GM12891 (cell line): ENCODE results near the gene NRSN2.
A peak's percentile ranks its signal among the peaks of the same experiment; 100 is the strongest.
"Not testable (repeated sequence)": the region's sequence is repeated elsewhere in the genome, so short reads cannot be mapped to it uniquely, and the experiment has no call there.

Experiments used
- DNase-seq: peaks from one replicate; pipeline ENCODE4 v3.0.0; 2011; ENCODE audit warnings: low spot score; ENCODE audit not compliant: insufficient read length
- FAIRE-seq: peaks from 2 replicates; lab custom pipeline; 2011; peaks lifted over from hg19 to GRCh38; lab: Jason Lieb, UNC
- PAX5 ChIP-seq: IDR thresholded peaks from 2 replicates; pipeline ENCODE4 v1.6.1; 2011; ENCODE audit warnings: low read length, moderate library complexity, mild to moderate bottlenecking; ENCODE audit not compliant: insufficient read depth, severe bottlenecking
- POLR2A ChIP-seq: IDR thresholded peaks from 2 replicates; pipeline ENCODE4 v1.6.1; 2011; ENCODE audit warnings: low read depth, low read length, control low read depth
- POLR2AphosphoS5 ChIP-seq: IDR thresholded peaks from 2 replicates; pipeline ENCODE4 v1.6.1; 2011; ENCODE audit warnings: low read depth, low read length, control low read depth
- POU2F2 ChIP-seq: IDR thresholded peaks from 2 replicates; pipeline ENCODE4 v1.6.1; 2011; ENCODE audit warnings: low read depth, mild to moderate bottlenecking, control low read depth, low read length, moderate library complexity
- SPI1 ChIP-seq: IDR thresholded peaks from 2 replicates; pipeline ENCODE4 v1.6.1; 2011; ENCODE audit warnings: low read depth, low read length, control low read depth
- TAF1 ChIP-seq: IDR thresholded peaks from 2 replicates; pipeline ENCODE4 v1.6.1; 2011; ENCODE audit warnings: low read depth, low read length, control low read depth

Gene NRSN2

GRCh38 chr20:353166-353565 lies 6.3 kb downstream of the NRSN2 start:
- FAIRE-seq (no peak), DNase-seq (no peak)
- no peak for TF ChIP-seq POLR2A
- no peak for TF ChIP-seq POU2F2
- no peak for TF ChIP-seq SPI1
- no peak for TF ChIP-seq PAX5
- no peak for TF ChIP-seq TAF1
- no peak for TF ChIP-seq POLR2AphosphoS5

DNA sequence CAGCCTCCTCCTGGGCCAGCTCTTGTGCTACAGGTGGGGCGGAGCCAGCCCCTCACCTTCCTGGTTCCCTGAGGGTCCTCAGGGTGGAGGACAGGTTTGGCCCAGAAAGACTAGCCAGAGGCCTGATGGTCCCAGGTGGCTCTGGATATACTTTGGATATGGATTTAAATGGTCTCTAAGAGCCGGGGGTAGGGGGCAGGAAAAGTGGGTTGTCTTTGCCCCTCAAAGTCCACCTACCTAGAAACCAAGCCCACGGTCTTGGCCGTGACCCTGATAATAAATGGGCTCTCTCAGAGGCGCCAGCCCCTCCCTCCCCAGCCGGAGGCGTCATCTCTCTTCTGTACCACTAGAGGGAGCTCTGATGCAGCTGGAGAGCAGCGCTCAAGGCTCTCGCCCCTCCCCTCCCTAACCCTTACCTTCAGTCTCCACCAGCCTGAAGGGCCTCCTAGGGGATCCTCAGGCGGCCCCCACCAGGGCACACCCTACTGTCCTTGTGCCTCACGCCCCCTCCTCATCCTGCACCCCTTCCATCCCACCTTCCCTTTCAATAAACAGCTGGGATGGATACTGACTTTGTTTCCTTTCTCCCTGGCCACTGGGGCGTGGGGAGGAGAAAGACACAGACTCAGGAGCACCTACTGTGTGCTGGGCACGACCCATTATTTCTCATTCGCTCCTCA lies 7.5 kb downstream of the NRSN2 start:
- DNase-seq (peak; percentile 89), FAIRE-seq (peak; percentile 97)
- no peak for TF ChIP-seq POLR2A

- FAIRE-seq, DNase-seq: not testable (repeated sequence)
Observed at GRCh38 chr20:356154-356553, 9.2 kb downstream of the NRSN2 start.

DNA sequence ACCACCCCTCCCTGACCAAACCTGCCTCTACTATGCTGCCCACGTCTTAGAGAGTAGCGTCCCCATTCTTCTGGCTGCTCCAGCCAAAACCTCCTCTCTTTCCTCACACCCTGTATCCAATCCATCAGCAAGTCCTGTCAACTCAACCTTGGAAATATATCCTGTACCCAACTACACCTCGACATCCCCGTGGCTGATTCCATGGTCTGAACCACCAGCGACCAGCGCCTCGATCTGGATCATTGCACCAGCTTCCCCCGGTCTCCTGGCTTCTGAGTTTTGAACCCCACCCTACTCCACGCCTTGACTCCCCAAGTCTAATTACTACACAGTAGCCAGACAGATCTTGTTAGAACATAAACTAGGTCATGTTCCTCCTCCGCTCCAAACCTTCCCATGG lies 9.8 kb downstream of the NRSN2 start:
- no peak for TF ChIP-seq TAF1
- TF ChIP-seq PAX5: no peak
- TF ChIP-seq SPI1: no peak
- TF ChIP-seq POLR2AphosphoS5: no peak
- TF ChIP-seq POLR2A: no peak
- no peak for TF ChIP-seq POU2F2
- DNase-seq (no peak), FAIRE-seq (no peak)

DNA sequence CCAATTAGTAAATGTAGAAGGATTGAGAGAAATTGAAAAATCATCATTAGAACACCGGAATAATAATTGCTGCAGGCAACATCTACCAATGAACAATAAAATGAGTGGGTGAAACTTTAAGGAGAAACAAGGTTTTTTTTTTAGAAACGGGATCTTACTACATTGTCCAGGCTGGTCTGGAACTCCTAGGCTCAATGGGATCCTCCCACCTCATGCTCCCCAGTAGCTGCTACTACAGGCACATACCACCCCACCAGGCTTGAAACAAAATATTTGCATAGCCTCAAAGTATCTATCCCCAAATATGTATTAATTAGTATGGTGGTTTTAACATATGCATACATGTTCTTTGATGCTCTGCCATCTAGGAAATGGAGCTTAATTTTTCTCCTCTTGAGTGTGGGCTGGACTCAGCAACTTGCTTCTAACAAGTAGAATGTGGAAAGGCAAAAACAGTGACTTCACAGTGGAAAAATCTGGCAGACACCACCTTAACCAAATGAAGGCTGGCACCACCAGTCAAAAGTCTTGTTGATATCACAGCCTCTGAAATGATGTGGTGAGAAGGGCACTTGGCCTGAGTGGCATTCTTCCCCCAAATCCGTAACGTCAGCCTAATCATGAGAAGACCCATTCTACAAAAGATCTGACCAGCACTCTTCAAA lies 12.1 kb downstream of the NRSN2 start:
- no peak for DNase-seq
- TF ChIP-seq POLR2A (no peak), TAF1 (no peak), POLR2AphosphoS5 (no peak), PAX5 (no peak), SPI1 (no peak), POU2F2 (no peak)
- no peak for FAIRE-seq

- TF ChIP-seq POU2F2 (peak; percentile 91), TAF1 (no peak), PAX5 (peak; percentile 89), POLR2AphosphoS5 (no peak), POLR2A (no peak), SPI1 (no peak)
- DNase-seq: no peak
- FAIRE-seq: peak; percentile 80
Observed at GRCh38 chr20:361561-361960, 14.7 kb downstream of the NRSN2 start.

DNA sequence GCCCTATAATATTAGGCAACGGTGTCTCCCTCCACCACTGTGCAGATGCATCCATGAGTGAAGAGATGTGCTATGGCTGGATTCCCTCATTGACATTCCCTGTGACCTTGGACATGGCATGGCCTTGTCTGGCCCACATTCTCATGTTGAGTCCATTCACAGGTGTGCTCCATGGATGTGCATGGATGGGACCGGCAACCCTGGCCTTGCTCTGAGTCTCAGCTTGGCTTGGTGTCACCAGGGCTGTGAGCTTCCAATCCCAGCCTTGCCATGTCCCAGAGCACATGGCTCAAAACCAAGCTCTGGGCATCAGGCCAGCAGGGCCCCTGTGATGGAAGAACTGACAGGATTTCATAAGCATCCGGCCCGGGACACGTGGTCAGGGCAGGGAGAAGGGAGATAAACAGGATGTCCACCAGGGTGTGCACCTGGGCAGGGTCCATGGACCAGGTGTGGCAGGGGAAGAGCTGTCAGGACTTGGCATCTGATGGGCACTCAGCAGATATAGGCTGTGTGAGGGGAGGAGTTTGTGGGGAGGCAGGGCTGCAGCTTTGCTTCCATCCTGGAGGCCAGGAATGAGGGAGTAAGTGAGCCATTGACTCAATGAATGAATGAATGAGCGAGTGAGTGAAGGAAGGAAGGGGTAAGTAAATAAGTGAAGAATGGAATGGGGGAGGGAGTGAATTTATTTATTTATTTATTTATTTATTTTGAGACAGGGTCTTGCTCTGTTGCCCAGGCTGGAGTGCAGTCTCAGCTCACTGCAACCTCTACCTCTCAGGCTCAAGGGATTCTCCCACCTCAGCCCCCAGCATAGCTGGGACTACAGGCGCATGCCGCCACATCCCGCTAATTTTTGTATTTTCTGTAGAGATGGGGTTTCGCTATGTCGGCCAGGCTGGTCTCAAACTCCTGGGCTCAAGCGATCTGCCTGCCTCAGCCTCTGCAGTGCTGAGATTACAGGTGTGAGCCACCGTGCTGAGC lies 15.7 kb downstream of the NRSN2 start:
- no peak for TF ChIP-seq POU2F2
- FAIRE-seq (no peak), DNase-seq (no peak)

DNA sequence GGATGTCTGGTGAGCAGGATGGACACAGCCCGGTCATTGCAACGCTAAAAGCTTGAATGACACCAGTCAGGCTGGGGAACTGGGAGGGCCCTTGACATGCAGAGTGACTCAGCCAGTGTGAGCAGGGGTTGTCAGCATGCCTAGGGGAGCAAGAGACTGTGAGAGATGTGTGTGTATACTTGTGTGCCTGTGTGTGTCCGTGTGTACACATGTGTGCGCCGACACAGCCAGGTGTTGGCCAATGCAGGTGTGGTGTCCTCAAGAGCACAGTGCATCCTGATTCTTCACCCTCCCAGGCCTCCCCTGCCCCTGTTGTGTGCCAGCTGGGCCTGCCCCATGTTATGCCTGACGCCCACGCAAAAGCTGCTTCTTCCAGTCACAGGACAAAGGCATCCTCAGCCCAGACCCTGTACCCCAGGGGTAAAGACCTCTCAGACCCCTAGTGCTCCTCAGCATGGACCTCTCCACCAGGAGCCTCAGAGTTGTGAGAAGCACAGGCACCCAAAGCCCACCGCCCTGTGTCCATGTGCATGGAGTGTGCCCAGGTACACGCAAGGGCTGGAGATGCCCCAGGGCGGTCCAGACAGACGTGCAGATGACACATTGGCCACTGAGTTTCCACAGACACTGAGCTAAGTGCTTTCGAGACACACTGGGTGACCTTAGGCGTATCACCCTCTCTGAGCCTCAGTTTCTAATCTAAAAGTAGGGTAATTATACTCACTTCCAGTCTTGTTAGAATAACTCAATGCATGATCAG lies 16.6 kb downstream of the NRSN2 start:
- DNase-seq: no peak

DNA sequence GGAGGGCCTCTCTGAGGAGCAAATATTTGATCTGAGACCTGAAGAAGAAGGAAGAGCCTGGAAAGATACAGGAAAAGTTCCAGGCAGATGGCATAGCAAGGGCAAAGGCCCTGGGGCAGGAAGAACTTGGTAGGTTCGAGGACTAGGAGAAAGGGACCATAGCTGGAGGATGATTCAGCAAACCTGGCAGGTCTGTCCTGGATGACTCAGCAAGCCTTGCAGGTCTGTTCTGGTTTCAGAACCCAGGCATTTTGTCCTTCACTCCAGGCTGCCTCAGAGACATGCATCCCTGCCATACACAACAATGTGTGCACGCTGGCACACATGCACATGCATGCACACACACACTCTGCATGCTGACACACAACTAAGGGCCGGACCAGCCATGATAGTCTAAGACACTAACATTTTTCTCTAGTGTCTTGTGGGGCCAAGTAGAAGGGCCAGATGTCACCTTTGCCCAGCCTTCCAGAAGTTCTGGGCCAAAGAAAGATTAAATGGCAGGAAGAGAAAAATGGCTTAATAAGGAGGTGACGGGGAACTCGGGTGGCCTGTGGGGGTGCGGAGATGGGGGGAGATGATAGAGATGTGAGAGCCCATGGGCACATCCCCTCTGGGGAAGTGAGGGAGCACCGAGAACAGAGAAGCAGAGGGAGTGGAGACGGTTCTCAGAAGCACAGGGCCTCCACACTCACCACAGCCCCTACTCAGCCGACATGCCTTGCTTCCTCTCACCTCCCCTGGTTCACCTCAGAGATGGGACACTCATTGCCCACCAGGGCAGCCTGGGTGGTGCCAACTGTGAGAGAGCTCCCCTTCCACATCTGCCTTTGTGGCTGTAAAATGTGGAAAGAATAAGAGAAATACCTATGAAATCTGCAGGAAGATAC lies 18.2 kb downstream of the NRSN2 start:
- TF ChIP-seq SPI1 (no peak), POLR2A (no peak), TAF1 (no peak), PAX5 (no peak), POLR2AphosphoS5 (no peak), POU2F2 (no peak)
- FAIRE-seq (peak; percentile 31), DNase-seq (no peak)

More for the DNA sequence above, 16.6 kb downstream of the NRSN2 start:
- TF ChIP-seq POLR2A: no peak
- TF ChIP-seq SPI1: no peak
- no peak for TF ChIP-seq POLR2AphosphoS5
- TF ChIP-seq PAX5: no peak
- peak; percentile 9 for FAIRE-seq
